Endothelial cell (in vitro differentiated cells): Measurements from ENCODE around the gene L3MBTL3. TPM values are rescaled to one million over a fixed set of nuclear protein-coding genes. Genes with fewer than 3 reads are reported as not detected.

Source experiments
- DNase-seq: peaks from one replicate; pipeline ENCODE4 v3.0.0; 2021; ENCODE audit warnings: low spot score
- H3K27ac Mint-ChIP-seq: one replicate; pipeline ENCODE4 v1.8.0; 2021; ENCODE audit warnings: mixed read lengths, inconsistent platforms; ENCODE audit not compliant: unreplicated experiment
- H3K27me3 Mint-ChIP-seq: one replicate; pipeline ENCODE4 v1.8.0; 2021; ENCODE audit warnings: mild to moderate bottlenecking, moderate library complexity, mixed read lengths, inconsistent platforms; ENCODE audit not compliant: unreplicated experiment
- H3K36me3 Mint-ChIP-seq: one replicate; pipeline ENCODE4 v1.8.0; 2021; ENCODE audit warnings: mild to moderate bottlenecking, low read depth, mixed read lengths, inconsistent platforms; ENCODE audit not compliant: unreplicated experiment
- H3K4me1 Mint-ChIP-seq: one replicate; pipeline ENCODE4 v1.8.0; 2021; ENCODE audit warnings: mild to moderate bottlenecking, mixed read lengths, inconsistent platforms; ENCODE audit not compliant: unreplicated experiment
- H3K4me3 Mint-ChIP-seq: one replicate; pipeline ENCODE4 v1.8.0; 2021; ENCODE audit warnings: mild to moderate bottlenecking, mixed read lengths, inconsistent platforms; ENCODE audit not compliant: unreplicated experiment
- H3K9me3 Mint-ChIP-seq: one replicate; pipeline ENCODE4 v1.8.0; 2021; ENCODE audit warnings: mixed read lengths, inconsistent platforms; ENCODE audit not compliant: unreplicated experiment
- total RNA-seq: library from RNA; stranded (reverse); fragmentation: NEBNext Ultra II Directional; extraction: Animal tissue kit (Norgen Biotek cat#: 25700); gene quantifications from one replicate; pipeline ENCODE4 v1.2.1, GENCODE V29; 2021; ENCODE audit not compliant: unreplicated experiment
- TF ChIP-seq, protein P1 (sequence below): fragments of 200-600 bp; sonication (generic); IDR thresholded peaks from one replicate; pipeline ENCODE4 v1.5.0; 2021; ENCODE audit warnings: antibody characterized with exemption; ENCODE audit not compliant: unreplicated experiment

Gene L3MBTL3
- total RNA-seq, 1 donor from 2014 or later: 47.9 TPM

DNA sequence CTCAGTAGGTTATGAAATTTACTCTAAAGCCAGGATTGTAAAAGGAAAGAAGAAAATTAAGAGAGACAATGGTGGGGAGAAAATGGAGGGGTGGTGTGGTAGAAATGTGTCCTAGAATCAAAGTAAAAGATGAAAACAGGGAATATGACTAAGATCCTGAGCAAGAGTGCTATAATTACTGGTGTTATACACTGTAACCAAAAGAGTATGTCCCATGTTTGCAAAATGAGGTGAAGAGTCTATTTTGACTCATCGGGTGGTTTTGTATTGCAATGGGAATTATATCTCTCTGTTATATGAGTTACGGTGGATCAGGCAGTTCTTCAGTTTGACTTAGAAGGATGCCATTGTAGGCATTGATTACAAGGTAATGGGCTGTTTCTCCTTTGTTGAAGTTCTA, 8.5 kb downstream of the L3MBTL3 start:
- Mint-ChIP-seq H3K27me3 (no peaks in the 10 kb centered on the region), H3K4me1 (peaks cover 14% of the 10 kb centered on the region), H3K4me3 (no peak overlapping the region), H3K9me3 (no peaks in the 10 kb centered on the region), H3K27ac (no peak overlapping the region), H3K36me3 (peaks cover 8% of the 10 kb centered on the region)
- no peak for DNase-seq
- TF ChIP-seq, protein P1, sequence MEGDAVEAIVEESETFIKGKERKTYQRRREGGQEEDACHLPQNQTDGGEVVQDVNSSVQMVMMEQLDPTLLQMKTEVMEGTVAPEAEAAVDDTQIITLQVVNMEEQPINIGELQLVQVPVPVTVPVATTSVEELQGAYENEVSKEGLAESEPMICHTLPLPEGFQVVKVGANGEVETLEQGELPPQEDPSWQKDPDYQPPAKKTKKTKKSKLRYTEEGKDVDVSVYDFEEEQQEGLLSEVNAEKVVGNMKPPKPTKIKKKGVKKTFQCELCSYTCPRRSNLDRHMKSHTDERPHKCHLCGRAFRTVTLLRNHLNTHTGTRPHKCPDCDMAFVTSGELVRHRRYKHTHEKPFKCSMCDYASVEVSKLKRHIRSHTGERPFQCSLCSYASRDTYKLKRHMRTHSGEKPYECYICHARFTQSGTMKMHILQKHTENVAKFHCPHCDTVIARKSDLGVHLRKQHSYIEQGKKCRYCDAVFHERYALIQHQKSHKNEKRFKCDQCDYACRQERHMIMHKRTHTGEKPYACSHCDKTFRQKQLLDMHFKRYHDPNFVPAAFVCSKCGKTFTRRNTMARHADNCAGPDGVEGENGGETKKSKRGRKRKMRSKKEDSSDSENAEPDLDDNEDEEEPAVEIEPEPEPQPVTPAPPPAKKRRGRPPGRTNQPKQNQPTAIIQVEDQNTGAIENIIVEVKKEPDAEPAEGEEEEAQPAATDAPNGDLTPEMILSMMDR: no peak

- Mint-ChIP-seq H3K9me3 (no peaks in the 10 kb centered on the region), H3K27ac (no peak overlapping the region), H3K36me3 (peaks cover 13% of the 10 kb centered on the region), H3K4me1 (peaks cover 6% of the 10 kb centered on the region), H3K4me3 (no peak overlapping the region), H3K27me3 (no peaks in the 10 kb centered on the region)
- TF ChIP-seq, protein P1: no peak
- DNase-seq: no peak
Measured at GRCh38 chr6:130027948-130028347, 9.6 kb downstream of the L3MBTL3 start.

GRCh38 chr6:130029163-130029562, 10.8 kb downstream of the L3MBTL3 start:
- no peak overlapping the region for H3K4me3 Mint-ChIP-seq
- peaks cover 6% of the 10 kb centered on the region for H3K4me1 Mint-ChIP-seq
- DNase-seq: no peak
- TF ChIP-seq, protein P1: no peak
- H3K27ac Mint-ChIP-seq: no peak overlapping the region
- no peaks in the 10 kb centered on the region for H3K9me3 Mint-ChIP-seq
- H3K27me3 Mint-ChIP-seq: no peaks in the 10 kb centered on the region
- H3K36me3 Mint-ChIP-seq: peaks cover 13% of the 10 kb centered on the region

DNA sequence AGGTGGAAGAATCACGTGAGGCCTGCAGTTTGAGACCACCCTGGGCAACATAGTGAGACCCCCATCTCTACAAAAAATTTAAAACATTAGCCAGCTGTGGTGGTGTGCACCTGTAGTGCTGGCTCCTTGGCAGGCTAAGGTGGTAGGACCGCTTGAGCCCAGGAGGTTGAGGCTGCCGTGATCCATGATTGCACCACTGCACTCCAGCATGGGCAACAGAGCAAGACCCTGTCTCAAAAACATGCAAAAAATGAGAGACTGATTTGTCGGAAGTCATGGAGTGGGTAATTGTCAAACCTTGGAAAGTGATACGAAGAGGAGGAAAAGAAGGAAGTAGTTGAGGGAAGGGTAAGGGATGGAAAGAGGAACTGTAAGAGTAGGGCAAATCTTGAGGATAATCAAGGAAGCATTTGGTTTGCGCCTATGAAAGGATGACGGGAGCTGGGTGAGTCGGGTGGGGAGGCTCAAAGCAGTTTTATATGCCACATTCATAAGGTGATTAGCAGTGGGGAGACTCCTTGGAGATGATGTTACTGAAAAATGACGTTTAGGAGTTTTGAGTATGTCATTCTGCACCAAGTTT, 14.5 kb downstream of the L3MBTL3 start:
- no peak for DNase-seq
- H3K4me1 Mint-ChIP-seq: peaks cover 6% of the 10 kb centered on the region

DNA sequence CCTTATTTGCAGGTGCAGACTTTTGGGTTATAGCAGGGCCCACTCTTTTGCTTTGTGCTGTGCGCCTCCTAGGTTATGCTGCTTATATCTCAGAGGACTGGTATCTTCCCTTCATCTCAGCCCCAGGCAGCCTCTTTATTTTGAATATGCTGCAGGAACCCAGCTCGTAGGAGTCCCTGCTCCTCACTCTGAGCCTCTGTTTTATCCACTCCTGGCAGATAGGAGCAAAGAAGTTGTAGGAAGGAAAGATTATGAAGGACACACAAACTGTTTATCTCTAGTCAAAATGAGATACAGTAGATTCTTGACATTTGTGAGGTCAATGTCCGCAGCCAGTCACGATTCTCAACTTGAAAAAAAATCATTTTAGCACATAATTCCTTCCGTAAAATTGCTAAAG, 15.6 kb downstream of the L3MBTL3 start:
- TF ChIP-seq, protein P1: no peak
- Mint-ChIP-seq H3K9me3 (no peaks in the 10 kb centered on the region), H3K27me3 (no peaks in the 10 kb centered on the region)

More for the DNA sequence above, 14.5 kb downstream of the L3MBTL3 start:
- no peaks in the 10 kb centered on the region for H3K27me3 Mint-ChIP-seq
- no peaks in the 10 kb centered on the region for H3K9me3 Mint-ChIP-seq
- TF ChIP-seq, protein P1: no peak
- H3K4me3 Mint-ChIP-seq: no peak overlapping the region
- H3K27ac Mint-ChIP-seq: no peak overlapping the region
- peaks cover 5% of the 10 kb centered on the region for H3K36me3 Mint-ChIP-seq

More for the DNA sequence above, 15.6 kb downstream of the L3MBTL3 start:
- H3K36me3 Mint-ChIP-seq: peaks cover 5% of the 10 kb centered on the region
- no peak overlapping the region for H3K4me3 Mint-ChIP-seq
- no peak for DNase-seq
- H3K27ac Mint-ChIP-seq: no peak overlapping the region
- peaks cover 2% of the 10 kb centered on the region for H3K4me1 Mint-ChIP-seq
